ENCODE data around the gene SERPINA1.

DNA sequence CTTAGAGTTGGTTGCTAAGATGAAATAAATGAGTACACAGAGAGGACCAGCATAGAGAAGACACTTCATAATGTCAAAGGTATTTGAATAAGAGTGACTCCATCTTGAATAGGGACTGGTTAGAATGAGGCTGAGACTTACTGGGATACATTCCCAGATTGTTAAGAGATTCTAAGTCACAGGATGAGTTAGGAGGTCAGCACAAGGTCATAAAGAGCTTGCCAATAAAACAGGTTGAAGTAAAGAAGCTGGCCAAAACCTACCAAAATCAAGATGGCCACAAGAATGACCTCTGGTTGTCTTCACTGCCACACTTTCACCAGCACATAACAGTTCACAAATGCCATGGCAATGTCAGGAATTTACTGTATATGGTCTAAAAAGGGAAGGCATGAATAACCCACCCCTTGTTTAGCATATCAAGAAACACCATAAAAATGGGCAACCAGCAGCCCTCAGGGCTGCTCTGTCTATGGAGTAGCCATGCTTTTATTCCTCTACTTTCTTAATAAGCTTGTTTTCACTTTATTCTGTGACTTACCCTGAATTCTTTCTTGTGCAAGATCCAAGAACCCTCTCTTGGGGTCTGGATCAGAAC is 8.3 kb upstream of the SERPINA1 start:
- TF ChIP-seq POLR2A (IDR thresholded peaks at IDR 0.05; ENCODE audit: low read depth, low read length) = no peak
- TF ChIP-seq POLR2AphosphoS5 (IDR thresholded peaks at IDR 0.05; ENCODE audit: low read depth, low read length) = no peak
- TF ChIP-seq TAF1 (IDR thresholded peaks at IDR 0.05; ENCODE audit: low read depth, low read length) = no peak
- TF ChIP-seq POU2F2 (IDR thresholded peaks at IDR 0.05; ENCODE audit: low read depth, low read length) = no peak
- TF ChIP-seq SPI1 (IDR thresholded peaks at IDR 0.05; ENCODE audit: low read depth, low read length) = no peak
